ENCODE data around the gene ALOX5AP.

The ALOX5AP gene

DNA sequence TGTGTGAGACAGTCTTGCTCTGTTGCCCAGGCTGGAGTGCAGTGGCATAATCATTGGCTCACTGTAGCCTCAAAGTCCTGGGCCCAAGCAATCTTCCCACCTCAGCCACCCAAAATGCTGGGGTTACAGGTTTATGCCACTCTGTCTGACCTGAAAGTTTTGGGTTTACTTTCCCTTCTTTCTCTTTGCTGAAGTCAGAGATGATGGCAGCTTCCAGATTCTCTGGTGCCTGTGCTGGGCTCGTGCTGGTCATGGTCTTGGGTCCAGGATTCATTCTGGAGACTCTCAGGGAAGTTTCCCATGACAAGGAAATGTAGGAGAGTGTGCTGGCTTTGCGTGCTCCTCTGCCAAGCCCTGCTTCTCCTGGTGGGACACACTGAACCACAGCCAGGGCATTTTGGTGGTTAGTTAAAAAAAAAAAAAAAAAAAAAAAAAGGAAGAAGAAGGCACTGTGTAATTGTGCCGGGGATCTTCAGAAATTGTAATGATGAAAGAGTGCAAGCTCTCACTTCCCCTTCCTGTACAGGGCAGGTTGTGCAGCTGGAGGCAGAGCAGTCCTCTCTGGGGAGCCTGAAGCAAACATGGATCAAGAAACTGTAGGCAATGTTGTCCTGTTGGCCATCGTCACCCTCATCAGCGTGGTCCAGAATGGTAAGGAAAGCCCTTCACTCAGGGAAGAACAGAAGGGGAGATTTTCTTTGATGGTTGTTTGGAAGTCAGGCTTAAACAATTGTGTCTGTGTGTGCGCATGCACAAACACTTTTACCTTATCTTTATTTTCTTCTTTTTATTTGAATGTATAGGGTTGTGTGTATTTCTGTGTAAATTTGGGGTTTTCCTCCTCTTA, at the start of gene ALOX5AP:
Gene ALOX5AP, plus strand, starts transcription at position 519 of the 847 bp plus-strand sequence. Its CDS starts 63 bp downstream, at position 582.
- DNase-seq (ENCODE audit: low spot score) = peak; percentile 68
- in situ Hi-C loops (cut with MboI; ENCODE audit: low sequenced_read_pairs, unreplicated experiment) = no loop called here
- TF ChIP-seq, protein P1, sequence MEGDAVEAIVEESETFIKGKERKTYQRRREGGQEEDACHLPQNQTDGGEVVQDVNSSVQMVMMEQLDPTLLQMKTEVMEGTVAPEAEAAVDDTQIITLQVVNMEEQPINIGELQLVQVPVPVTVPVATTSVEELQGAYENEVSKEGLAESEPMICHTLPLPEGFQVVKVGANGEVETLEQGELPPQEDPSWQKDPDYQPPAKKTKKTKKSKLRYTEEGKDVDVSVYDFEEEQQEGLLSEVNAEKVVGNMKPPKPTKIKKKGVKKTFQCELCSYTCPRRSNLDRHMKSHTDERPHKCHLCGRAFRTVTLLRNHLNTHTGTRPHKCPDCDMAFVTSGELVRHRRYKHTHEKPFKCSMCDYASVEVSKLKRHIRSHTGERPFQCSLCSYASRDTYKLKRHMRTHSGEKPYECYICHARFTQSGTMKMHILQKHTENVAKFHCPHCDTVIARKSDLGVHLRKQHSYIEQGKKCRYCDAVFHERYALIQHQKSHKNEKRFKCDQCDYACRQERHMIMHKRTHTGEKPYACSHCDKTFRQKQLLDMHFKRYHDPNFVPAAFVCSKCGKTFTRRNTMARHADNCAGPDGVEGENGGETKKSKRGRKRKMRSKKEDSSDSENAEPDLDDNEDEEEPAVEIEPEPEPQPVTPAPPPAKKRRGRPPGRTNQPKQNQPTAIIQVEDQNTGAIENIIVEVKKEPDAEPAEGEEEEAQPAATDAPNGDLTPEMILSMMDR (IDR thresholded peaks at IDR 0.05; ENCODE audit: borderline replicate concordance, control extremely low read depth, extremely low read depth, insufficient read depth, missing control alignments) = no peak

DNA sequence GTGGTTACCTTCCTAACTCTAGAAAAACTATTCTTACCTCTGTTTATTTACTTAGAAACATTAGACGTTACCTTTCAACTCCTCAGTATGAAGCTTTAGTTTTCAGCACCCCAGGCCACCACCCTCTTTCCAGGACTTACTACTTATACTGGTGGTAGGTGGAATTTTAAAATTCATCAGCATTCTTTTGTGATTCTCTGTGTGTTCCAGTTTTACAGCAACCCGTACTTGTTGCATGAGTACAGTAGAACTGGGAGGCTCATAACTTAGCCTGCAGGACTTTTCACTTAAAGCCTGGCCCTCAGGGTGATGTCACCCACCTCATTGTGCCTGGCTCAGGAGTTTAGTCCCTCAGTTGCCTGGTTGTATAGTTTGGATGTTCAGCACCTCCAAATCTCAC, 49.4 kb upstream of the ALOX5AP start:
- in situ Hi-C loops (cut with MboI; ENCODE audit: low sequenced_read_pairs, unreplicated experiment) = loop anchor here (10.0 to 25.0 kb wide), 2 partner anchors 109 to 351 kb away; no protein-coding TSS in a partner anchor
- TF ChIP-seq, protein P1 (IDR thresholded peaks at IDR 0.05; ENCODE audit: borderline replicate concordance, control extremely low read depth, extremely low read depth, insufficient read depth, missing control alignments) = no peak
- DNase-seq (ENCODE audit: low spot score) = no peak

DNA sequence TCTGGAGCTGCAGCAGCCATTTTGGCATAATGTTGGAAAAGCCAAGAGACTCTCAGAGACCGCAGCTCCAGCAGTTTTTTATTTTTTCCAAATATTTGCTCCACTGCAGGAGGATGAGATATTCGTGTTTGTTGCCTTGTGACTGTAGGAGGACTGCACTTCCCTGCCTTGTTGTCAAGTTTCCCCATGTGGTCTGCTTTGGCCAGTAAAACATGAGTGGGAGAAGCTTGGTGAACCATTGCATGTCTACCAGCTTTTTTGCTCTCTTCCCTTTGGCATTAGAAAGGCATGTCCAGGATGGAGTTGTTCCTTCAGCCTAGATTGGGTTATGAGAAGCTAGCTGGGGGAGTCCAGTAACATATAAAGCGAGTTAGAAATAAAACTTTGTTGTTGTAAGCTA, 47.7 kb upstream of the ALOX5AP start:
- TF ChIP-seq, protein P1 (IDR thresholded peaks at IDR 0.05; ENCODE audit: borderline replicate concordance, control extremely low read depth, extremely low read depth, insufficient read depth, missing control alignments) = no peak
- in situ Hi-C loops (cut with MboI; ENCODE audit: low sequenced_read_pairs, unreplicated experiment) = loop anchor here (10.0 to 25.0 kb wide), 2 partner anchors 107 to 350 kb away; no protein-coding TSS in a partner anchor
- no peak for DNase-seq (ENCODE audit: low spot score)

DNA sequence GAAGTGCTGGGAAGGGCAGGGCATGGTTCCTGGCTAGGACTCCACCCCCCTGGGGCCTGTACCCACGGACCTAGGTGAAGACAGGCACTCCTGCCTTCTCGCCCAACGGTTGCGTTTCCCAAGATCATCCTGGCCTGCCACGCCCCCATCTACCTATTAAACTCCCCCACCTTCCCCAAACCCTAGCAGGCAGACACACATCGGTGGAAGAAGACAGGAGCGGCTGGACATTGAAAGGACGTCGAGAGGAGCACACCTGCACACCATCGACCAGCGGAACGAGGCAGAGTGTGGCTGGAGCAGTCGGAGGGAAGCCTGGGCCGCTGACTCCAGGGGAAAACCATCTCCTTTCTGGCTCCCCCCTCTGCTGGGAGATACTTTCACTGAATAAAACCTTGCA, 45.6 kb upstream of the ALOX5AP start:
- TF ChIP-seq, protein P1 (IDR thresholded peaks at IDR 0.05; ENCODE audit: borderline replicate concordance, control extremely low read depth, extremely low read depth, insufficient read depth, missing control alignments) = no peak
- in situ Hi-C loops (cut with MboI; ENCODE audit: low sequenced_read_pairs, unreplicated experiment) = loop anchor here (10.0 to 25.0 kb wide), 2 partner anchors 105 to 348 kb away; no protein-coding TSS in a partner anchor
- DNase-seq (ENCODE audit: low spot score) = no peak

DNA sequence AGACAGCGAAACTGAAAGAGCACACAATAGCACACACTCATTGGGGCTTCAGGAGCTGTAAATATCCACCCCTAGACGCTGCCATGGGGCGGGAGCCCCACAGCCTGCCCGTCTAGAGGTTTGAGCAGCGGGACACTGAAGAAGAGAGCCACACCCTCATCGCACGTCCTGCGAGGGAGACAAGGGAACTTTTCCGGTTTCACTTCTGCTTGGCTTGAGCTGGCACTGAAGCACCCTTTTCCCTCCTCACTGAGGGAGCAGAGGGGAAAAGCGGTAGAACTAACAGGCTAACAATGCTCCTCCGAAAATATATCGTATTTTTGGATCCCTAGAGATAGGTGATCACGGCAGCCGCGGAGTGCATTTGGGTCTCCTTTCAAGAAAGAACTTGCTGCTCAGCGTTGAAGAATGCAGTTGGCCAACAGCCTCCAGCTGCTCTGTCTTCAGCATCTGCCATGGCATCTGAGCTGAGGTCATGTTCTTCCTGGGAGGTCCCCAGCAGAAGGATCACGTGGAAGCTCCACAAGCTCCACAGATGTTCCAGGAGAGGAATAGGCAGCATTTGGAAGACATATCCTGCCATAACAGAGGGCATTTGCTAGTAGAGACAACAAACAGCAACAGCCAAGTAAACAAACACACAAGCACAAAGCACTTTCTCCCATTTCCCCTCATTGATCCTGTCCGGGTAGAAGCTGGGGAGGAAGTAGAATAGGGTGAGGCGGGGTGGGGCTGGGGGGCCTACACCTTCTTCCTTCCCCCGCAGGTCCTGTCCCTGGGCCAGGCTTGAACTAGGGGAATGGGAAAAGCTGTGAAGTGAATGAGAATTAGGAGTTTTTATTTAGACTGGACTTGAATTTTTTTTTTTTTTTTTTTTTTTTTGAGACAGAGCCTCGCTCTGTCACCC, 44.8 kb upstream of the ALOX5AP start:
- in situ Hi-C loops (cut with MboI; ENCODE audit: low sequenced_read_pairs, unreplicated experiment) = loop anchor here (25.0 kb wide), 1 partner anchor 347 kb away; no protein-coding TSS in a partner anchor
- no peak for DNase-seq (ENCODE audit: low spot score)

More for the DNA sequence above, 44.8 kb upstream of the ALOX5AP start:
- TF ChIP-seq, protein P1 (IDR thresholded peaks at IDR 0.05; ENCODE audit: borderline replicate concordance, control extremely low read depth, extremely low read depth, insufficient read depth, missing control alignments) = no peak
